SK-N-SH (cell line): ENCODE measurements around the gene SMAP2. TPM values are rescaled to one million over a fixed set of nuclear protein-coding genes. Genes with fewer than 3 reads are reported as not detected.

Source experiments
- CTCF ChIA-PET: fragments of 300-600, 350-600 bp; formaldehyde crosslinking; extraction: SDS; loops from one replicate; lab custom pipeline; 2021; lab: Yijun Ruan, JAX
- POLR2A ChIA-PET: fragments of 350-600 bp; sonication (Branson Sonifier 250); formaldehyde crosslinking; extraction: SDS; loops from one replicate; lab custom pipeline; 2020; ENCODE audit warnings: antibody characterized with exemption, inconsistent platforms; lab: Yijun Ruan, JAX
- DNase-seq: peaks from one replicate; pipeline ENCODE4 v3.0.0; 2012
- H2AFZ ChIP-seq: fragments of 200-600 bp; sonication (generic); 2 replicates; pipeline ENCODE4 v1.8.1; 2016; ENCODE audit warnings: antibody characterized with exemption, mild to moderate bottlenecking, low read depth
- H3F3A ChIP-seq: fragments of 200-600 bp; sonication (generic); replicated peaks from 2 replicates; pipeline ENCODE3; 2016; ENCODE audit warnings: antibody characterized with exemption, mild to moderate bottlenecking; ENCODE audit not compliant: insufficient read depth
- H3K27ac ChIP-seq, 2 experiments: fragments of 200-500 bp in 1 of 2; fragments of 200-600 bp in 1 of 2; sonication (Bioruptor generic) in 1 of 2; sonication (generic), shearing (Covaris generic) in 1 of 2; 2 replicates each; pipeline versions ENCODE4 v1.5.1 to v1.6.1; 2014 to 2016; ENCODE audit warnings: low read depth in 2 of 2, inconsistent platforms in 1 of 2, low read length in 1 of 2, mild to moderate bottlenecking in 1 of 2, mixed read lengths in 1 of 2
- H3K27me3 ChIP-seq: fragments of 200-600 bp; sonication (generic), shearing (Covaris generic); 2 replicates; pipeline ENCODE4 v1.6.1; 2016; ENCODE audit warnings: mixed run types; ENCODE audit not compliant: insufficient read depth
- H3K36me3 ChIP-seq, 2 experiments: fragments of 200-500 bp in 1 of 2; fragments of 200-600 bp in 1 of 2; sonication (Bioruptor generic) in 1 of 2; sonication (generic) in 1 of 2; replicated peaks in 1 of 2; 2 replicates each; pipeline versions ENCODE3 to v1.5.1; 2014 to 2016; ENCODE audit warnings: low read length in 1 of 2, mild to moderate bottlenecking in 1 of 2; ENCODE audit not compliant: insufficient read depth in 2 of 2, control insufficient read depth in 1 of 2
- H3K4me1 ChIP-seq, 2 experiments: fragments of 200-500 bp in 1 of 2; fragments of 200-600 bp in 1 of 2; sonication (Bioruptor generic) in 1 of 2; sonication (generic), shearing (Covaris generic) in 1 of 2; 2 replicates each; pipeline versions ENCODE4 v1.5.1 to v1.6.1; 2014 to 2016; ENCODE audit warnings: low read depth in 1 of 2, low read length in 1 of 2, mixed run types in 1 of 2; ENCODE audit not compliant: insufficient read depth in 2 of 2, control insufficient read depth in 1 of 2
- H3K4me2 ChIP-seq: fragments of 200-600 bp; sonication (generic), shearing (Covaris generic); 2 replicates; pipeline ENCODE4 v1.6.1; 2017; ENCODE audit warnings: mixed run types
- H3K4me3 ChIP-seq, 2 experiments: fragments of 200-500 bp in 1 of 2; fragments of 200-600 bp in 1 of 2; sonication (Bioruptor generic) in 1 of 2; sonication (generic), shearing (Covaris generic) in 1 of 2; 2 replicates each; pipeline versions ENCODE4 v1.5.1 to v1.8.1; 2014 to 2016; ENCODE audit warnings: low read depth in 2 of 2, inconsistent platforms in 1 of 2, low read length in 1 of 2, mild to moderate bottlenecking in 1 of 2, mixed read lengths in 1 of 2, moderate library complexity in 1 of 2
- H3K79me2 ChIP-seq: fragments of 200-600 bp; sonication (generic); 2 replicates; pipeline ENCODE4 v1.8.1; 2017; ENCODE audit warnings: mild to moderate bottlenecking; ENCODE audit not compliant: insufficient read depth
- H3K9ac ChIP-seq: fragments of 200-600 bp; sonication (generic); 2 replicates; pipeline ENCODE4 v1.6.1; 2017; ENCODE audit warnings: mixed run types
- H3K9me2 ChIP-seq: fragments of 200-600 bp; sonication (generic); 2 replicates; pipeline ENCODE4 v1.6.1; 2017; ENCODE audit warnings: mixed run types
- H3K9me3 ChIP-seq: fragments of 200-600 bp; sonication (generic); 2 replicates; pipeline ENCODE4 v1.6.1; 2017; ENCODE audit warnings: mixed run types, mild to moderate bottlenecking, moderate library complexity
- H4K20me1 ChIP-seq: fragments of 200-600 bp; sonication (generic); 2 replicates; pipeline ENCODE4 v1.6.1; 2017; ENCODE audit warnings: mild to moderate bottlenecking, mixed run types; ENCODE audit not compliant: insufficient read depth
- CHD2 ChIP-seq: fragments of 150-350 bp; IDR thresholded peaks from 2 replicates; pipeline ENCODE4 v1.6.1; 2018; ENCODE audit warnings: low read length; ENCODE audit not compliant: partially characterized antibody
- EP300 ChIP-seq, 2 experiments: IDR thresholded peaks; 2 replicates each; pipeline versions ENCODE4 v1.4.0 to v1.6.1; 2012; ENCODE audit warnings: borderline replicate concordance in 1 of 2, low read depth in 1 of 2, low read length in 1 of 2
- EZH2phosphoT487 ChIP-seq: fragments of 200-600 bp; sonication (generic); IDR thresholded peaks from 2 replicates; pipeline ENCODE4 v1.6.1; 2017; ENCODE audit warnings: low read depth, mixed run types, mild to moderate bottlenecking, antibody characterized with exemption, moderate library complexity, borderline replicate concordance
- FOXJ3 ChIP-seq: sonication (generic); formaldehyde crosslinking; IDR thresholded peaks from 2 replicates; pipeline ENCODE4 v1.5.1; 2020; ENCODE audit warnings: mild to moderate bottlenecking, missing genetic modification reagents
- GABPA ChIP-seq: IDR thresholded peaks from 2 replicates; pipeline ENCODE4 v1.4.0; 2012; ENCODE audit warnings: low read depth, mild to moderate bottlenecking
- GATA2 ChIP-seq: sonication (generic); formaldehyde crosslinking; IDR thresholded peaks from 2 replicates; pipeline ENCODE4 v1.5.0; 2020; ENCODE audit warnings: mild to moderate bottlenecking, missing genetic modification reagents
- IRF3 ChIP-seq: fragments of 150-350 bp; IDR thresholded peaks from 2 replicates; pipeline ENCODE4 v1.6.1; 2016; ENCODE audit warnings: mild to moderate bottlenecking, low read depth, low read length
- JUND ChIP-seq: IDR thresholded peaks from 2 replicates; pipeline ENCODE4 v1.4.0; 2012
- MEF2A ChIP-seq: IDR thresholded peaks from 2 replicates; pipeline ENCODE4 v1.4.0; 2012; ENCODE audit warnings: low read depth, borderline replicate concordance
- MXI1 ChIP-seq: IDR thresholded peaks from 2 replicates; pipeline ENCODE4 v1.6.1; 2012; ENCODE audit warnings: mild to moderate bottlenecking, low read depth, low read length, improper control_type of control experiment
- NFIC ChIP-seq: IDR thresholded peaks from 2 replicates; pipeline ENCODE4 v1.4.0; 2012; ENCODE audit warnings: borderline replicate concordance
- POLR2AphosphoS5 ChIP-seq: IDR thresholded peaks from 2 replicates; pipeline ENCODE4 v1.6.1; 2012; ENCODE audit warnings: low read depth, low read length
- RAD21 ChIP-seq: IDR thresholded peaks from 2 replicates; pipeline ENCODE4 v1.6.1; 2012; ENCODE audit warnings: mild to moderate bottlenecking, low read length
- RCOR1 ChIP-seq: fragments of 150-350 bp; IDR thresholded peaks from 2 replicates; pipeline ENCODE4 v1.6.1; 2017; ENCODE audit warnings: antibody characterized with exemption, low read length
- REST ChIP-seq: IDR thresholded peaks from 2 replicates; pipeline ENCODE4 v1.6.1; 2012; ENCODE audit warnings: mild to moderate bottlenecking, low read depth, low read length, moderate library complexity
- RFX5 ChIP-seq: IDR thresholded peaks from 2 replicates; pipeline ENCODE4 v1.6.1; 2012; ENCODE audit warnings: mild to moderate bottlenecking, improper control_type of control experiment, low read length
- RXRA ChIP-seq: IDR thresholded peaks from 2 replicates; pipeline ENCODE4 v1.4.0; 2012; ENCODE audit warnings: low read depth, mild to moderate bottlenecking, borderline replicate concordance
- SIN3A ChIP-seq: IDR thresholded peaks from 2 replicates; pipeline ENCODE4 v1.6.1; 2012; ENCODE audit warnings: low read depth, mild to moderate bottlenecking, low read length, moderate library complexity, borderline replicate concordance
- TAF1 ChIP-seq: IDR thresholded peaks from 2 replicates; pipeline ENCODE4 v1.6.1; 2012; ENCODE audit warnings: low read depth, mild to moderate bottlenecking, low read length, moderate library complexity, borderline replicate concordance
- YY1 ChIP-seq: IDR thresholded peaks from 2 replicates; pipeline ENCODE4 v1.4.0; 2012; ENCODE audit warnings: low read depth, mild to moderate bottlenecking
- WGBS: methylation state at CpG from one replicate; pipeline ENCODE4 v1.1.6; 2017; ENCODE audit warnings: low lambda C conversion rate; 5-methylcytosine and 5-hydroxymethylcytosine counted together
- polyA plus RNA-seq, 3 experiments: library from polyadenylated mRNA; depleted of rRNA; stranded (reverse); fragments of >200 nt; gene quantifications; 2 replicates each; pipeline ENCODE4 v1.2.3, GENCODE V29; 2012

The SMAP2 gene
- polyA plus RNA-seq, 1 of the 3 experiments (the other 2 are of a cell fraction), result 11.2 TPM

DNA sequence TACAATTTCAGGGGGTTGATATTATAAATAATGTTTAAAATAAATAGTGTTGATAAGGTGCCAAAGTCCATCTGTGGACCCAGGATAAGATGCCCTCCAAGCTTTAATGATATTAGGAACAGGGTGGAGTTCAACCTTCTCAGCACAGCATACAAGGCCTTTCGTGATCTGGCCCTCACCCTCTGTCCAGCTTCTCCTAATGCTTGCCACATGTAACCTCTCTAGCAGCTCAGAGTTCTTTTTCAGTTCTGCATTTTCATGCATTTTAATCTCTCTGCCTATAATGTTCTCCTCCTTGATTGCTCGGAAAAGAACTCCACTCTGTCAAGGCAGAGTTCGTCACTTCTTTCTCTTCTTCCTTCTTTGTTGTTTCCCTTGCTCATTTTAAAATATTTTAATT is 21.4 kb upstream of the SMAP2 start:
- no peak for DNase-seq
- Histone ChIP-seq H3K4me3 (no peak overlapping the region), H2AFZ (no peak overlapping the region), H3K4me2 (no peak overlapping the region), H3K9me3 (no peaks in the 10 kb centered on the region), H3K9ac (no peak overlapping the region), H4K20me1 (no peaks in the 10 kb centered on the region), H3K9me2 (no peaks in the 10 kb centered on the region), H3K4me1 (no peaks in the 10 kb centered on the region), H3K27me3 (no peaks in the 10 kb centered on the region), H3K36me3 (no peaks in the 10 kb centered on the region), H3F3A (no peaks in the 10 kb centered on the region), H3K27ac (no peak overlapping the region), H3K79me2 (no peaks in the 10 kb centered on the region)
- no peak for TF ChIP-seq EP300 (IDR thresholded peaks at IDR 0.05; ENCODE audit: borderline replicate concordance in 1 of 2, low read depth in 1 of 2, low read length in 1 of 2)
- no peak for TF ChIP-seq MEF2A
- TF ChIP-seq GATA2 (CRISPR knock-in tag), result no peak
- TF ChIP-seq GABPA, result no peak
- TF ChIP-seq RAD21, result no peak
- no peak for TF ChIP-seq RCOR1
- no peak for TF ChIP-seq YY1
- no peak for TF ChIP-seq REST
- no peak for TF ChIP-seq JUND
- no peak for TF ChIP-seq EZH2phosphoT487
- TF ChIP-seq FOXJ3 (CRISPR knock-in tag), result no peak
- TF ChIP-seq CHD2, result no peak
- TF ChIP-seq SIN3A, result no peak
- TF ChIP-seq RXRA, result no peak
- no peak for TF ChIP-seq IRF3
- no peak for TF ChIP-seq NFIC
- no peak for TF ChIP-seq MXI1
- TF ChIP-seq RFX5, result no peak
- no peak for TF ChIP-seq TAF1
- no peak for TF ChIP-seq POLR2AphosphoS5
- 79% methylated on average over 3 of the region's 3 CpGs for WGBS
- ChIA-PET POLR2A (no interaction called here), CTCF (interaction anchor here (1.3 to 9.4 kb wide), 3 partner anchors 15 to 208 kb away, joined by 7 to 71 read pairs (median 9); no protein-coding TSS in a partner anchor)
